NCI-H1092 treated with DMSO at 0.1 percent for 48 hours (cell line): Measurements from ENCODE around the gene TTI1.
"Not testable (repeated sequence)": the region's sequence is repeated elsewhere in the genome, so short reads cannot be mapped to it uniquely, and the experiment has no call there.

Source experiments
- DNase-seq: peaks from one replicate; lab custom pipeline; 2025; lab: John Stamatoyannopoulos, UW

TTI1 gene

GRCh38 chr20:37968841-37969401 lies 64.3 kb downstream of the TTI1 start:
- peak; percentile 85 for DNase-seq

- DNase-seq: not testable (repeated sequence)
These were observed 69.8 kb downstream of the TTI1 start for GRCh38 chr20:37963483-37963882.

- DNase-seq: no peak
These were observed 72.2 kb downstream of the TTI1 start for GRCh38 chr20:37961066-37961465.

- DNase-seq: no peak
These were observed 74.3 kb downstream of the TTI1 start for GRCh38 chr20:37958856-37959520.

- DNase-seq: peak; percentile 91
These were observed 77.1 kb downstream of the TTI1 start for GRCh38 chr20:37956107-37956585.

GRCh38 chr20:37955511-37955910 lies 77.7 kb downstream of the TTI1 start:
- no peak for DNase-seq

GRCh38 chr20:37954626-37955025 lies 78.6 kb downstream of the TTI1 start:
- DNase-seq: no peak

- no peak for DNase-seq
These were observed 79.1 kb downstream of the TTI1 start for GRCh38 chr20:37954190-37954589.

- no peak for DNase-seq
These were observed 84.3 kb downstream of the TTI1 start for GRCh38 chr20:37948956-37949355.

GRCh38 chr20:37947943-37948342 lies 85.3 kb downstream of the TTI1 start:
- no peak for DNase-seq

GRCh38 chr20:37946946-37947345 lies 86.3 kb downstream of the TTI1 start:
- no peak for DNase-seq

- DNase-seq: peak; percentile 78
These were observed 88.1 kb downstream of the TTI1 start for GRCh38 chr20:37945091-37945547.

GRCh38 chr20:37944456-37944981 lies 88.7 kb downstream of the TTI1 start:
- no peak for DNase-seq

GRCh38 chr20:37943501-37944455 lies 89.5 kb downstream of the TTI1 start:
- DNase-seq: no peak

GRCh38 chr20:37943033-37943432 lies 90.2 kb downstream of the TTI1 start:
- no peak for DNase-seq

GRCh38 chr20:37941992-37942391 lies 91.3 kb downstream of the TTI1 start:
- no peak for DNase-seq

GRCh38 chr20:37941332-37941731 lies 91.9 kb downstream of the TTI1 start:
- DNase-seq: no peak

GRCh38 chr20:37940858-37941257 lies 92.4 kb downstream of the TTI1 start:
- no peak for DNase-seq

GRCh38 chr20:37939701-37940560 lies 93.3 kb downstream of the TTI1 start:
- DNase-seq: no peak

- DNase-seq: no peak
These were observed 94.3 kb downstream of the TTI1 start for GRCh38 chr20:37938954-37939353.

- no peak for DNase-seq
These were observed 95.0 kb downstream of the TTI1 start for GRCh38 chr20:37938181-37938750.
